Astrocyte (in vitro differentiated cells and primary cell): ENCODE measurements around the gene CD28.

Experiments used
- EZH2 ChIP-seq: IDR thresholded peaks from 2 replicates; pipeline ENCODE4 v1.6.1; 2012; ENCODE audit warnings: mild to moderate bottlenecking, low read length, inconsistent platforms; ENCODE audit not compliant: insufficient read depth
- TF ChIP-seq, protein P1 (sequence below): IDR thresholded peaks from 2 replicates; pipeline ENCODE4 v1.5.1; 2011; ENCODE audit warnings: low read depth, mild to moderate bottlenecking, inconsistent platforms, low read length, moderate library complexity; ENCODE audit not compliant: insufficient read depth

DNA sequence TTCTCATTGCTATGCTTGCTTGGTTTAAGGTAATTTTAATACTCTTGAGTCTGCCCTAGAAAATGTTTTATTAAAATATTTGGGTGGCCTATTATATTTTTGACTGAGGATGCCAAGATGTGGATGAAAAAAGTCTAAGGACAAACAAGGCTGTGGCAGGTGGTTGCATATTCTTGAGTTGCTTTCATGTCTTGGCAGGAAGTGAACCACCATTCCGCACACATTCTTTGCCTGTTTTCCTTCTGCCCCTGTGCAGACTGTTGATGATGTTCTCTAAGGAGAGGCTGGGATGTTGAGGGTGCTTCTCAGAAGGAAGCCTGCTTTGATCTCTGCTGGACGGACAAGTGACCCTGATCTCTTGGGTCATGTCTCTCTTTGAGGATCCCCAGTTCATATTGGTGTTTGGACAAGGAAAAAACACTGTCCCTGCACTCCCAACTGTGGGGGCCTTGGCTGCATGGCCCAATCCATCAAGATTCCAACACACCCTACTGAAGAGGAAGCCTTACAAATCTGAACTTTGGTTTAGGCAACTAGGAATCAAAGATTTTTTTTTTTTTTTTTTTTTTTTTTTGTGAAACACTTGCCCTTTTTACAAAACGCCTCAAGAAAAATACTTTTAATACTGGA, 45.0 kb upstream of the CD28 start:
- TF ChIP-seq, protein P1, sequence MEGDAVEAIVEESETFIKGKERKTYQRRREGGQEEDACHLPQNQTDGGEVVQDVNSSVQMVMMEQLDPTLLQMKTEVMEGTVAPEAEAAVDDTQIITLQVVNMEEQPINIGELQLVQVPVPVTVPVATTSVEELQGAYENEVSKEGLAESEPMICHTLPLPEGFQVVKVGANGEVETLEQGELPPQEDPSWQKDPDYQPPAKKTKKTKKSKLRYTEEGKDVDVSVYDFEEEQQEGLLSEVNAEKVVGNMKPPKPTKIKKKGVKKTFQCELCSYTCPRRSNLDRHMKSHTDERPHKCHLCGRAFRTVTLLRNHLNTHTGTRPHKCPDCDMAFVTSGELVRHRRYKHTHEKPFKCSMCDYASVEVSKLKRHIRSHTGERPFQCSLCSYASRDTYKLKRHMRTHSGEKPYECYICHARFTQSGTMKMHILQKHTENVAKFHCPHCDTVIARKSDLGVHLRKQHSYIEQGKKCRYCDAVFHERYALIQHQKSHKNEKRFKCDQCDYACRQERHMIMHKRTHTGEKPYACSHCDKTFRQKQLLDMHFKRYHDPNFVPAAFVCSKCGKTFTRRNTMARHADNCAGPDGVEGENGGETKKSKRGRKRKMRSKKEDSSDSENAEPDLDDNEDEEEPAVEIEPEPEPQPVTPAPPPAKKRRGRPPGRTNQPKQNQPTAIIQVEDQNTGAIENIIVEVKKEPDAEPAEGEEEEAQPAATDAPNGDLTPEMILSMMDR = no peak
- TF ChIP-seq EZH2 = no peak
